Right atrium auricular region (tissue), 2 donors: Measurements from ENCODE around the gene TAOK3. TPM values are rescaled to one million over a fixed set of nuclear protein-coding genes. Genes with fewer than 3 reads are reported as not detected.
A peak's percentile ranks its signal among the peaks of the same experiment; 100 is the strongest.

ENCODE experiments used
- DNase-seq: peaks from one replicate; pipeline ENCODE4 v3.0.0-alpha.2; 2019; ENCODE audit warnings: low spot score
- H3K27ac ChIP-seq, 2 donors: fragments of 200-600 bp; sonication (generic); 1 replicate in 1 of 2; 2 replicates in 1 of 2; pipeline ENCODE4 v1.5.1; 2016 to 2019
- H3K27me3 ChIP-seq, 2 donors: fragments of 200-600 bp; sonication (generic); one replicate each; pipeline versions ENCODE4 v1.5.1 to v1.6.0; 2017 to 2019
- H3K36me3 ChIP-seq: fragments of 200-600 bp; sonication (generic); one replicate; pipeline ENCODE4 v1.5.1; 2016
- H3K4me1 ChIP-seq, 2 donors: fragments of 200-600 bp; sonication (generic); one replicate each; pipeline versions ENCODE4 v1.5.1 to v1.6.0; 2017 to 2019
- H3K4me3 ChIP-seq, 2 donors: fragments of 200-600 bp; sonication (generic); 1 replicate in 1 of 2; 2 replicates in 1 of 2; pipeline ENCODE4 v1.5.1; 2017 to 2019; ENCODE audit warnings: mild to moderate bottlenecking in 1 of 2, moderate library complexity in 1 of 2
- H3K9me3 ChIP-seq, 2 donors: fragments of 200-600 bp; sonication (generic); one replicate each; pipeline ENCODE4 v1.5.1; 2019
- total RNA-seq, 2 donors: library from RNA; depleted of rRNA; stranded (reverse); fragments of >200 nt; gene quantifications; one replicate each; pipeline ENCODE4 v1.1.0, GENCODE V29; 2016
- TF ChIP-seq, protein P1 (sequence below), 2 donors: fragments of 200-600 bp; sonication (generic); IDR thresholded peaks; one replicate each; pipeline ENCODE4 v1.5.1; 2019; ENCODE audit warnings: antibody characterized with exemption in 2 of 2

Gene TAOK3
- total RNA-seq, 2 donors from 2014 or later: 18.1 to 21.1 TPM

DNA sequence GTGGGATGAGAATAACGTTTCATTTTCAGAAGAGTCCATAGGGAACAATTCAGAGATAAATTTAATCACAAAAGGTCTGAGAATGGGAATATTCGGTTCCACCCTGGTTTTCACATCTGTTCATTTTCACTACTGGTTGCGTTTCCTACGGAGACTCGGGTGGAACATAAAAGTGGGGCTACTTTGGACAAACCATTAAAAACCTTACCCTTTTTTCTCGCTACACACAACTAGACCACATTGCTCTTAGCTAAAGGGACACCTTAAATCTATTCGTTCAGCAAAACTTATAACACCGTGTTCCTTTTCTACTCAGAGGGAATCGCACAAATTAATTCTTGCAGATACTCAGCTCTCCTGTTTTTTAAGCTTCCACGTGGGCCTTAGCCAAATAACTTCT is 2.6 kb upstream of the TAOK3 start:
- TF ChIP-seq, protein P1, sequence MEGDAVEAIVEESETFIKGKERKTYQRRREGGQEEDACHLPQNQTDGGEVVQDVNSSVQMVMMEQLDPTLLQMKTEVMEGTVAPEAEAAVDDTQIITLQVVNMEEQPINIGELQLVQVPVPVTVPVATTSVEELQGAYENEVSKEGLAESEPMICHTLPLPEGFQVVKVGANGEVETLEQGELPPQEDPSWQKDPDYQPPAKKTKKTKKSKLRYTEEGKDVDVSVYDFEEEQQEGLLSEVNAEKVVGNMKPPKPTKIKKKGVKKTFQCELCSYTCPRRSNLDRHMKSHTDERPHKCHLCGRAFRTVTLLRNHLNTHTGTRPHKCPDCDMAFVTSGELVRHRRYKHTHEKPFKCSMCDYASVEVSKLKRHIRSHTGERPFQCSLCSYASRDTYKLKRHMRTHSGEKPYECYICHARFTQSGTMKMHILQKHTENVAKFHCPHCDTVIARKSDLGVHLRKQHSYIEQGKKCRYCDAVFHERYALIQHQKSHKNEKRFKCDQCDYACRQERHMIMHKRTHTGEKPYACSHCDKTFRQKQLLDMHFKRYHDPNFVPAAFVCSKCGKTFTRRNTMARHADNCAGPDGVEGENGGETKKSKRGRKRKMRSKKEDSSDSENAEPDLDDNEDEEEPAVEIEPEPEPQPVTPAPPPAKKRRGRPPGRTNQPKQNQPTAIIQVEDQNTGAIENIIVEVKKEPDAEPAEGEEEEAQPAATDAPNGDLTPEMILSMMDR (IDR thresholded peaks at IDR 0.05): no peak
- no peaks in the 10 kb centered on the region for H3K27me3 ChIP-seq
- no peak overlapping the region for H3K4me3 ChIP-seq
- H3K4me1 ChIP-seq: peaks cover 0 to 62% of the 10 kb centered on the region in 2 donors
- peak overlapping the region; percentile 87 to 89 for H3K27ac ChIP-seq
- no peak for DNase-seq
- H3K9me3 ChIP-seq: no peaks in the 10 kb centered on the region
- H3K36me3 ChIP-seq: peaks cover 10% of the 10 kb centered on the region

DNA sequence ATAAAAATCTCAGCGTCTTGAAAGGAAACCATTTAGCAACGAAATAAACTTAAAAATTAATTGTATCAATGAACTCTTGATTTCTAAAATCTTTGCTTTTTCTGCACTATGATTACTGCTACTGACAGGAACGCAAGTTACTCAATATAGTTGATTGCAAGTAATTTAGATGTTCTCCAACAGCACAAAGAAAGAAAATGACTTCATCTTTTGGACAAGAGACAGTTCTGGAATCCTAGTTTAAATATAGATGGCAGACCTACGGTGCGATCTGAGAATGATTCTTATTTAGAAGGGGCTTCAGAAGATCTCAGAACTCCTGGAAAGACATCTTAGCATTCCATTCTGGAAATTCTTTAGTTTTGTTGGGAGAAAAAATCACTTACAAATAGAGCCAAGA is 2.2 kb upstream of the TAOK3 start:
- no peak overlapping the region for H3K4me3 ChIP-seq
- H3K36me3 ChIP-seq: peaks cover 6% of the 10 kb centered on the region
- peak overlapping the region; percentile 87 to 89 for H3K27ac ChIP-seq
- no peaks in the 10 kb centered on the region for H3K9me3 ChIP-seq
- no peaks in the 10 kb centered on the region for H3K27me3 ChIP-seq
- DNase-seq: no peak
- TF ChIP-seq, protein P1 (IDR thresholded peaks at IDR 0.05): no peak
- peaks cover 0 to 66% of the 10 kb centered on the region in 2 donors for H3K4me1 ChIP-seq

DNA sequence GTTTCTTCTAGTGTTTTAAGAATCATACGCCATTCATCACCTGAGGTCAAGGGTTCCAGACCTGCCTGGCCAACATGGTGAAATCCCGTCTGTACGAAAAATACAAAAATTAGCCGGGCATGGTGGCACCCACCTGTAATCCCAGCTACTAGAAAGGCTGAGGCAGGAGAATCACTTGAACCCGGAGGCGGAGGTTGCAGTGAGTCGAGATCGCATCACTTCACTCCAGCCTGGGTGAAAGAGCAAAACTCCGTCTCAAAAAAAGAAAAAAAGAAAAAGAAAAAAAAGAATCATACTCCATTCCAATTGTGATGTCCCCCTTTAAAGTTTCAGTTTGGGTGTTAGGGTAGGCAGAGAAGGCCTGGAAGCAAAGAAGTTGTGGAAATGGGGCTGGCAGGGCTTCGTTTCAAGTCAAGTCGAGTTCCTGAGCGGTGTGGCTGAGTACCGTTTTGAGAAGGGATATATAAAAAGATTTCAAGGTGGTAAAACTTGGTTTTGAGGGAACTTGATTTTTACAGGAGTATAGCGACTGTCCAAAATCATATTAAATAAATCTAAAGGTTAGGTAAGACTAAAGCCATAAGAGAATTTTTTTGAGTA is 1.5 kb upstream of the TAOK3 start:
- DNase-seq: no peak
- no peak overlapping the region for H3K4me3 ChIP-seq
- TF ChIP-seq, protein P1 (IDR thresholded peaks at IDR 0.05): no peak
- no peaks in the 10 kb centered on the region for H3K27me3 ChIP-seq
- H3K36me3 ChIP-seq: peaks cover 2% of the 10 kb centered on the region
- H3K9me3 ChIP-seq: no peaks in the 10 kb centered on the region
- H3K27ac ChIP-seq: peak overlapping the region in 1 of 2 donors; percentile 87
- peaks cover 0 to 68% of the 10 kb centered on the region in 2 donors for H3K4me1 ChIP-seq

DNA sequence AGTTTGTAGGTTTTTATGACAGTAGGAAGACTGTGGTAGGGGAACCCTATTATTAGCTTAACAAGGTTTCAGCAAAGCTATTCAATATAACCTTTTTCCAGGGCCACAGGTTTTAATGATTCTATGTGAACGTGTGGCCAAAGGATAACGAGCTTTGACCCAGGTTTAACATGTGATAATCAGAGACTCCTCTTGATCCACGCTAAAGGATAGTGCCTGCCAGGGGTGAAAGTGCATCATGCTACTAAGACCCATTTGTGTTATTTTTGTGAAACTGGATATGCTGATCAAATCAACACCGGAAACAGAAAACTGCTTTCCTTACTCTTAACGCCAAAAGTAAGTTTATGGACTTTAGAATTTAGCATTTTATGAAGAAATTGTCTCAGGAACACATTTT is 909 bp upstream of the TAOK3 start:
- H3K27ac ChIP-seq: peak overlapping the region; percentile 83 to 87

DNA sequence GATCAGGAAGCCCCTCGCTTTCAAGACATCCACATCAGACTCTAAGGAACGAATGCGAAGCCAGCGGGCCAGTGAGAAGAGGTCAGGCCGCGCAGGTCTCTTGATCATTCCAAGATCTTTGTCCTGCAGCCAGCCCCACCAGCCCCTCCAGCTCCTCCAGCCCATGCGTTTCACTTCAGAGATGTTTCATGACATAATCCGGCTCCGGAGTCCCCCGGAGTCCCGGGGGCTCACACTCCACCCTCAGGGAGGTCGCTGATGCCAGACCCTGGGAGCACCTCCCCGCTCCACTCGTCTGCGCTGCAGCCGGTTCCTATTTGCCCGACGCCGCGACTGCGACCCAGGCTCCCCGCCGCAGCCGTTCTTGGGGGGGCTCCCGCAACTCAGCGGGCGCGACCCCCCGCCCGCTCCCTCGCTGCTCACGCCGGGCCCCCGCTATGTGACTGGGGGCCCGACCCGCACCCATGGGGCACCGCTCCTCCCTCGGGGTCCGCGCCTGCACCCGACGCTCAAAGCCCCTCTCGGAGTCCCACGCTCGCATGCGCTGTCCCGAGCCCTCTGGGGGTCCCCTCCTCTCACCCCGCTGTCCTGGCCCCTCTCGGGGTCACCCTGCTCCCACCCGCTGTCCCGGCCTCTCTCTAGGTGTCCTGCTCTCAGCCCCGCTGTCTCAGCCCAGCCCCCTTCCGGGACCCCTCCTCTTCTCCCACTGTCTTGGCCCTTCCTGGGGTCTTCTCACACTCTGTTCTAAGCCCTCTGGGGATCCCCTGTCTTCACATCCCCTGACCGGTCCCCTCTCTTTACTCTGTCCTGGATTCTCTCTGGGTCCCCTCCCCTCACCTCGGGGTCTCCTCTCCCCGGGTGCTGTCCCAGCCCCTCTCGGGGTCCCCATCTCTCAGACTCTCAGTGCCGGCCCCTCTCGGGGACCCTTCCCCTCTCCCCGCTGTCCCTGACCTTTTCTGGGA is 1.1 kb downstream of the TAOK3 start:
- peaks cover 0 to 50% of the 10 kb centered on the region in 2 donors for H3K4me1 ChIP-seq

More for the DNA sequence above, 909 bp upstream of the TAOK3 start:
- H3K9me3 ChIP-seq: no peaks in the 10 kb centered on the region
- H3K27me3 ChIP-seq: no peaks in the 10 kb centered on the region
- TF ChIP-seq, protein P1 (IDR thresholded peaks at IDR 0.05): no peak
- DNase-seq: no peak
- peaks cover 0 to 68% of the 10 kb centered on the region in 2 donors for H3K4me1 ChIP-seq
- H3K4me3 ChIP-seq: peak overlapping the region; percentile 86 to 87
- H3K36me3 ChIP-seq: no peaks in the 10 kb centered on the region

More for the DNA sequence above, 1.1 kb downstream of the TAOK3 start:
- peak; percentile 61 for DNase-seq
- H3K9me3 ChIP-seq: no peaks in the 10 kb centered on the region
- H3K27me3 ChIP-seq: no peaks in the 10 kb centered on the region
- H3K36me3 ChIP-seq: no peaks in the 10 kb centered on the region
- peak overlapping the region; percentile 80 to 87 for H3K27ac ChIP-seq
- H3K4me3 ChIP-seq: peak overlapping the region; percentile 86 to 87
- TF ChIP-seq, protein P1 (IDR thresholded peaks at IDR 0.05): no peak
